NCI-H748 (cell line): ENCODE data around the gene ADAMTSL3.
"Not testable (repeated sequence)": the region's sequence is repeated elsewhere in the genome, so short reads cannot be mapped to it uniquely, and the experiment has no call there.

ENCODE experiments used
- DNase-seq: peaks from one replicate; lab custom pipeline; 2025; ENCODE audit not compliant: unreplicated experiment; lab: John Stamatoyannopoulos, UW

ADAMTSL3 gene

GRCh38 chr15:83695901-83696425 is 42.0 kb downstream of the ADAMTSL3 start:
- no peak for DNase-seq

GRCh38 chr15:83697716-83698115 is 43.8 kb downstream of the ADAMTSL3 start:
- DNase-seq, result no peak

GRCh38 chr15:83698294-83698693 is 44.4 kb downstream of the ADAMTSL3 start:
- no peak for DNase-seq

GRCh38 chr15:83699028-83699427 is 45.1 kb downstream of the ADAMTSL3 start:
- DNase-seq, result no peak

- DNase-seq, result no peak
Observed at GRCh38 chr15:83700082-83700481, 46.2 kb downstream of the ADAMTSL3 start.

GRCh38 chr15:83702314-83702713 is 48.4 kb downstream of the ADAMTSL3 start:
- not testable (repeated sequence) for DNase-seq

- no peak for DNase-seq
Observed at GRCh38 chr15:83708328-83708727, 54.4 kb downstream of the ADAMTSL3 start.

GRCh38 chr15:83709241-83709640 is 55.3 kb downstream of the ADAMTSL3 start:
- no peak for DNase-seq

GRCh38 chr15:83709811-83710210 is 55.9 kb downstream of the ADAMTSL3 start:
- no peak for DNase-seq

GRCh38 chr15:83710452-83710851 is 56.5 kb downstream of the ADAMTSL3 start:
- no peak for DNase-seq

GRCh38 chr15:83711236-83711635 is 57.3 kb downstream of the ADAMTSL3 start:
- no peak for DNase-seq

GRCh38 chr15:83713242-83713641 is 59.3 kb downstream of the ADAMTSL3 start:
- DNase-seq, result no peak

- no peak for DNase-seq
Observed at GRCh38 chr15:83714939-83715628, 61.2 kb downstream of the ADAMTSL3 start.

- no peak for DNase-seq
Observed at GRCh38 chr15:83716605-83717004, 62.7 kb downstream of the ADAMTSL3 start.

GRCh38 chr15:83717010-83717409 is 63.1 kb downstream of the ADAMTSL3 start:
- no peak for DNase-seq

GRCh38 chr15:83720468-83720867 is 66.5 kb downstream of the ADAMTSL3 start:
- DNase-seq, result no peak

- DNase-seq, result no peak
Observed at GRCh38 chr15:83721031-83721430, 67.1 kb downstream of the ADAMTSL3 start.

GRCh38 chr15:83721981-83722380 is 68.1 kb downstream of the ADAMTSL3 start:
- no peak for DNase-seq

GRCh38 chr15:83723216-83723615 is 69.3 kb downstream of the ADAMTSL3 start:
- no peak for DNase-seq

- no peak for DNase-seq
Observed at GRCh38 chr15:83732196-83732595, 78.3 kb downstream of the ADAMTSL3 start.

- DNase-seq, result no peak
Observed at GRCh38 chr15:83732770-83733169, 78.8 kb downstream of the ADAMTSL3 start.

- DNase-seq, result no peak
Observed at GRCh38 chr15:83733206-83733605, 79.3 kb downstream of the ADAMTSL3 start.

GRCh38 chr15:83733691-83734090 is 79.8 kb downstream of the ADAMTSL3 start:
- no peak for DNase-seq
